Measurements from ENCODE around the gene AP3B1. TPM values are rescaled to one million over a fixed set of nuclear protein-coding genes. Genes with fewer than 3 reads are reported as not detected.

The AP3B1 gene
- total RNA-seq, 2 donors from 2014 or later = 50.4 to 52.6 TPM

GRCh38 chr5:78326930-78327329 lies 32.4 kb upstream of the AP3B1 start:
- no peak for DNase-seq (ENCODE audit: low spot score)
- no peak overlapping the region for H3K4me3 ChIP-seq

GRCh38 chr5:78323241-78323640 lies 28.7 kb upstream of the AP3B1 start:
- no peaks in the 10 kb centered on the region for H3K27me3 ChIP-seq (replicated peaks; ENCODE audit: insufficient read depth)
- DNase-seq (ENCODE audit: low spot score) (no peak), ATAC-seq (ENCODE audit: insufficient number of reproducible peaks, low FRiP score, low read depth) (no peak)
- no peak overlapping the region for H3K4me3 ChIP-seq
- no peaks in the 10 kb centered on the region for H3K36me3 ChIP-seq
- H3K27ac ChIP-seq = no peak overlapping the region
- TF ChIP-seq CTCF (IDR thresholded peaks at IDR 0.05) = no peak
- H3K9me3 ChIP-seq = no peaks in the 10 kb centered on the region
- no peaks in the 10 kb centered on the region for H3K4me1 ChIP-seq (ENCODE audit: control insufficient read depth in 1 of 2, low read depth in 2 of 2)

More at GRCh38 chr5:78326930-78327329, 32.4 kb upstream of the AP3B1 start:
- H3K9me3 ChIP-seq = no peaks in the 10 kb centered on the region
- no peaks in the 10 kb centered on the region for H3K27me3 ChIP-seq (replicated peaks; ENCODE audit: insufficient read depth)
- no peak for TF ChIP-seq CTCF (IDR thresholded peaks at IDR 0.05)
- no peak overlapping the region for H3K27ac ChIP-seq
- no peaks in the 10 kb centered on the region for H3K36me3 ChIP-seq
- no peaks in the 10 kb centered on the region for H3K4me1 ChIP-seq (ENCODE audit: control insufficient read depth in 1 of 2, low read depth in 2 of 2)
- ATAC-seq (ENCODE audit: insufficient number of reproducible peaks, low FRiP score, low read depth) = no peak

GRCh38 chr5:78320401-78320800 lies 25.9 kb upstream of the AP3B1 start:
- no peak for TF ChIP-seq CTCF (IDR thresholded peaks at IDR 0.05)
- H3K9me3 ChIP-seq = no peaks in the 10 kb centered on the region
- H3K27me3 ChIP-seq (replicated peaks; ENCODE audit: insufficient read depth) = no peaks in the 10 kb centered on the region
- ATAC-seq (ENCODE audit: insufficient number of reproducible peaks, low FRiP score, low read depth) (no peak), DNase-seq (ENCODE audit: low spot score) (no peak)
- H3K36me3 ChIP-seq = no peaks in the 10 kb centered on the region
- H3K27ac ChIP-seq = no peak overlapping the region
- H3K4me1 ChIP-seq (ENCODE audit: control insufficient read depth in 1 of 2, low read depth in 2 of 2) = no peaks in the 10 kb centered on the region
- H3K4me3 ChIP-seq = no peak overlapping the region

GRCh38 chr5:78318337-78318736 lies 23.8 kb upstream of the AP3B1 start:
- ATAC-seq (ENCODE audit: insufficient number of reproducible peaks, low FRiP score, low read depth) (no peak), DNase-seq (ENCODE audit: low spot score) (no peak)
- no peaks in the 10 kb centered on the region for H3K9me3 ChIP-seq
- TF ChIP-seq CTCF (IDR thresholded peaks at IDR 0.05) = no peak
- no peaks in the 10 kb centered on the region for H3K27me3 ChIP-seq (replicated peaks; ENCODE audit: insufficient read depth)
- H3K36me3 ChIP-seq = no peaks in the 10 kb centered on the region
- no peak overlapping the region for H3K27ac ChIP-seq
- H3K4me3 ChIP-seq = no peak overlapping the region
- H3K4me1 ChIP-seq (ENCODE audit: control insufficient read depth in 1 of 2, low read depth in 2 of 2) = no peaks in the 10 kb centered on the region

GRCh38 chr5:78317515-78317914 lies 23.0 kb upstream of the AP3B1 start:
- no peaks in the 10 kb centered on the region for H3K27me3 ChIP-seq (replicated peaks; ENCODE audit: insufficient read depth)
- H3K27ac ChIP-seq = no peak overlapping the region
- no peaks in the 10 kb centered on the region for H3K36me3 ChIP-seq
- no peaks in the 10 kb centered on the region for H3K9me3 ChIP-seq
- DNase-seq (ENCODE audit: low spot score) (no peak), ATAC-seq (ENCODE audit: insufficient number of reproducible peaks, low FRiP score, low read depth) (no peak)
- no peak overlapping the region for H3K4me3 ChIP-seq
- no peaks in the 10 kb centered on the region for H3K4me1 ChIP-seq (ENCODE audit: control insufficient read depth in 1 of 2, low read depth in 2 of 2)
- TF ChIP-seq CTCF (IDR thresholded peaks at IDR 0.05) = no peak

All from thoracic aorta (tissue), 2 donors.